K562 (cell line): ENCODE measurements around the gene SYMPK. TPM values are rescaled to one million over a fixed set of nuclear protein-coding genes. Genes with fewer than 3 reads are reported as not detected.

Experiments
- CHCHD3 ChIP-seq: fragments of 250-450 bp; sonication (Bioruptor Pico); IDR thresholded peaks from 2 replicates; pipeline ENCODE4 v2.1.2; 2022; ENCODE audit warnings: mild to moderate bottlenecking
- COPS2 ChIP-seq: fragments of 450-650 bp; conservative IDR thresholded peaks from 2 replicates; pipeline ENCODE4 v1.6.1; 2016; ENCODE audit warnings: mild to moderate bottlenecking, moderate library complexity
- CTBP1 ChIP-seq: fragments of 450-650 bp; IDR thresholded peaks from 2 replicates; pipeline ENCODE4 v1.6.1; 2016; ENCODE audit warnings: borderline replicate concordance
- CTCFL ChIP-seq: IDR thresholded peaks from 2 replicates; pipeline ENCODE4 v1.6.1; 2011; ENCODE audit warnings: borderline replicate concordance, low read depth, mild to moderate bottlenecking, moderate library complexity, low read length; ENCODE audit not compliant: insufficient read depth, poor library complexity, severe bottlenecking
- FOXA1 ChIP-seq: fragments of 450-650 bp; IDR thresholded peaks from 2 replicates; pipeline ENCODE4 v1.6.1; 2016; ENCODE audit warnings: mild to moderate bottlenecking, borderline replicate concordance
- FOXP1 ChIP-seq: sonication (generic); formaldehyde crosslinking; IDR thresholded peaks from 2 replicates; pipeline ENCODE4 v1.8.0; 2022; ENCODE audit warnings: mild to moderate bottlenecking, missing genetic modification reagents
- GABPA ChIP-seq: fragments of 200-800 bp; sonication (Bioruptor generic); conservative IDR thresholded peaks from 2 replicates; pipeline ENCODE4 v1.6.1; 2016; ENCODE audit warnings: low read depth, missing genetic modification characterization, missing compliant biosample characterization
- HDAC2 ChIP-seq: fragments of 450-650 bp; IDR thresholded peaks from 2 replicates; pipeline ENCODE4 v1.6.1; 2016; ENCODE audit warnings: mild to moderate bottlenecking
- KLF10 ChIP-seq: fragments of 250-450 bp; sonication (Bioruptor Pico); IDR thresholded peaks from 2 replicates; pipeline ENCODE4 v1.6.1; 2021; ENCODE audit warnings: matching md5 sums
- MYBL2 ChIP-seq, 2 experiments: fragments of 450-650 bp in 1 of 2; sonication (generic) in 1 of 2; formaldehyde crosslinking in 1 of 2; IDR thresholded peaks; 2 replicates each; pipeline versions ENCODE4 v1.6.1 to v1.8.1; 2017 to 2022; ENCODE audit warnings: borderline replicate concordance in 1 of 2, inconsistent platforms in 1 of 2, low read depth in 1 of 2, mild to moderate bottlenecking in 1 of 2, missing genetic modification reagents in 1 of 2, moderate library complexity in 1 of 2
- NCOA1 ChIP-seq: fragments of 450-650 bp; IDR thresholded peaks from 2 replicates; pipeline ENCODE4 v1.6.1; 2016; ENCODE audit warnings: low read depth
- PATZ1 ChIP-seq: fragments of 250-450 bp; sonication (Bioruptor Pico); IDR thresholded peaks from 2 replicates; pipeline ENCODE4 v1.5.0; 2020; ENCODE audit warnings: mild to moderate bottlenecking, borderline replicate concordance
- PRMT5 ChIP-seq: sonication (generic); formaldehyde crosslinking; IDR thresholded peaks from 2 replicates; pipeline ENCODE4 v1.5.0; 2020; ENCODE audit warnings: missing genetic modification reagents
- SFPQ ChIP-seq: fragments of 200-400 bp; formaldehyde crosslinking; IDR thresholded peaks from 2 replicates; pipeline ENCODE4 v1.6.1; 2017; ENCODE audit warnings: mild to moderate bottlenecking, low read depth, low read length, moderate library complexity
- SNIP1 ChIP-seq: fragments of 450-650 bp; IDR thresholded peaks from 2 replicates; pipeline ENCODE4 v1.7.1; 2017; ENCODE audit warnings: low read depth, mild to moderate bottlenecking
- SRF ChIP-seq, 2 experiments: fragments of 250-450, 450-650 bp in 1 of 2; sonication (Bioruptor Pico) in 1 of 2; sonication (generic) in 1 of 2; formaldehyde crosslinking; IDR thresholded peaks; 2 replicates each; pipeline versions ENCODE4 v1.5.0 to v1.5.1; 2020 to 2022; ENCODE audit warnings: mild to moderate bottlenecking in 1 of 2, missing genetic modification reagents in 1 of 2
- TEAD2 ChIP-seq: fragments of 450-650 bp; IDR thresholded peaks from 2 replicates; pipeline ENCODE4 v1.6.1; 2016; ENCODE audit warnings: missing genetic modification characterization, control low read depth, missing compliant biosample characterization
- ZKSCAN1 ChIP-seq: fragments of 150-350 bp; IDR thresholded peaks from 2 replicates; pipeline ENCODE4 v1.6.1; 2016; ENCODE audit warnings: low read depth, low read length
- ZNF134 ChIP-seq: fragments of 250-450 bp; sonication (Bioruptor Pico); conservative IDR thresholded peaks from 2 replicates; pipeline ENCODE4 v1.4.0; 2020
- ZNF436 ChIP-seq: fragments of 250-450, 450-650 bp; sonication (Bioruptor Pico); formaldehyde crosslinking; IDR thresholded peaks from 2 replicates; pipeline ENCODE4 v1.7.0; 2020; ENCODE audit warnings: mild to moderate bottlenecking
- ZNF589 ChIP-seq: fragments of 200-800 bp; sonication (Bioruptor generic); IDR thresholded peaks from 2 replicates; pipeline ENCODE4 v1.6.1; 2016; ENCODE audit warnings: low read depth, missing genetic modification characterization, missing compliant biosample characterization
- ZNF76 ChIP-seq: fragments of 250-450 bp; sonication (Bioruptor Pico); IDR thresholded peaks from 2 replicates; pipeline ENCODE4 v1.4.0; 2020; ENCODE audit warnings: mild to moderate bottlenecking, moderate library complexity, borderline replicate concordance
- polyA plus RNA-seq, 8 experiments: library from polyadenylated mRNA; depleted of rRNA in 4 of 8; stranded (reverse) in 5 of 8; unstranded in 3 of 8; fragments of >200 nt; fragmentation: Nextera tagmentation in 2 of 8; fragmentation: Illumina TruSeq in 1 of 8; extraction: Ambion mirVana in 2 of 8; extraction: Trizol in 1 of 8; gene quantifications; 2 replicates each; pipeline versions ENCODE4 v1.2.1 to v1.2.3, GENCODE V29; 2011 to 2014; ENCODE audit warnings: inconsistent platforms in 1 of 8, missing spikeins in 1 of 8
- total RNA-seq, 7 experiments: library from RNA; depleted of rRNA in 6 of 7; stranded (reverse); fragments of >200 nt in 6 of 7; fragmentation: Illumina TruSeq in 2 of 7; extraction: Trizol in 2 of 7; gene quantifications; 2 replicates each; pipeline versions ENCODE4 v1.2.1 to v1.2.3, GENCODE V29; 2011 to 2021; ENCODE audit warnings: low replicate concordance in 1 of 7

The SYMPK gene
- total and polyA plus RNA-seq, 9 of the 15 experiments (the other 6 are each of a cell fraction or from before 2014, with no cell fraction given), result 0.73 to 95.5 (median 58.4) TPM

- TF ChIP-seq ZNF76 (CRISPR knock-in tag) (no peak; the same call in 1 of the 2 replicates), HDAC2 (0 out of 2 replicates have a peak, but pooled peaks have one; percentile 56), CTBP1 (peak; percentile 97), ZNF134 (no peak), CHCHD3 (CRISPR knock-in tag) (no peak), GABPA (tag) (no peak), ZNF436 (no peak), FOXP1 (CRISPR knock-in tag) (no peak), KLF10 (CRISPR knock-in tag) (no peak), SFPQ (no peak), SRF (CRISPR knock-in tag; IDR thresholded peaks at IDR 0.05) (peak in 1 of 2 experiments; percentile 66; a peak in 1 of 4 replicates), MYBL2 (IDR thresholded peaks at IDR 0.05; ENCODE audit: low read depth) (no peak), MYBL2 (CRISPR knock-in tag; IDR thresholded peaks at IDR 0.05; ENCODE audit: borderline replicate concordance) (no peak), FOXA1 (no peak), ZKSCAN1 (peak; percentile 47; the same call in 1 of the 2 replicates), PATZ1 (CRISPR knock-in tag) (no peak), NCOA1 (no peak), SNIP1 (no peak), ZNF589 (CRISPR knock-in tag) (no peak), COPS2 (no peak), CTCFL (no peak), PRMT5 (CRISPR knock-in tag) (0 out of 2 replicates have a peak, but pooled peaks have one; percentile 51), TEAD2 (tag) (0 out of 2 replicates have a peak, but pooled peaks have one; percentile 15)
Measured at GRCh38 chr19:45768984-45769782, 93.8 kb downstream of the SYMPK start, which contains the start of gene SIX5 (continued).
